ENCODE measurements around the gene SLITRK5. TPM values are rescaled to one million over a fixed set of nuclear protein-coding genes. Genes with fewer than 3 reads are reported as not detected.

Gene SLITRK5
- 0.05 TPM for total RNA-seq
- long read RNA-seq = 0 reads

DNA sequence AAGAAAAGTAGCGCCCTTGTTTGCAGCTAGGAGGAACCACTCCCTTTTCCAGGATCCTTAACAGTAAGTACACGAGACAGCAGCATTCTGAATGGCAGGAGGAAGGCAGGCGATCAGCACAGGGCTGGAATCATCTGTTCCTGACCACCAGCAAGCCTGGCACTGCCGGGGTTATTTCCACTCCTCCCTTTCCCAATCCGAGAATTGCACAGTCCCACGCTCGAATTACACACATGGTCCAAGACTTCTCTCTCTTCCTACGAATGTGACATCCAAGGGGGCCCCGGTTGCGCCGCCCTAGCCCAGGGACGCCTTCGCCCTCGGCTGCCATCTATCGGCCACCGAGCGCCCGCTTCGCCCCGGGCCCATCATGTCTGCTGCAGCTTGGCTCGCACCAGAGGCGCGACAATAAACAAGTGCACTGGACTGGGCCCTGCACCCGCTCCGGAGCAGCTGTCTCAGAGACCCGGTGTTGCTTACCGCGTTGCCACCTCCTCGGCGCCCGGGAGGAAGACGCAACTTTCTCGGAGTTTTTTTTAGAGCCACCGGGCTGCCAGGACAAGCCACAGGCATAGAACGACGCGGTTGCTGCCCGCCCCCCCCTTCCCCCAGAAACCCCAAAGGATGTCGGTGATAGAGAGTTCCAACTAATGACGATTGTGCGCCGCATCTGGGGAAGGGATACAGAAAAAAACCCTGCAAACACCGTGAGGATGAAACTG, at the start of gene SLITRK5:
TSS of gene SLITRK5 (plus strand) at position 341 of the 722 bp plus-strand sequence. CDS start 4,018 bp downstream, outside the sequence.
- intact Hi-C loops (cut with DNase I) = no loop called here
- ATAC-seq = peak; percentile 87

DNA sequence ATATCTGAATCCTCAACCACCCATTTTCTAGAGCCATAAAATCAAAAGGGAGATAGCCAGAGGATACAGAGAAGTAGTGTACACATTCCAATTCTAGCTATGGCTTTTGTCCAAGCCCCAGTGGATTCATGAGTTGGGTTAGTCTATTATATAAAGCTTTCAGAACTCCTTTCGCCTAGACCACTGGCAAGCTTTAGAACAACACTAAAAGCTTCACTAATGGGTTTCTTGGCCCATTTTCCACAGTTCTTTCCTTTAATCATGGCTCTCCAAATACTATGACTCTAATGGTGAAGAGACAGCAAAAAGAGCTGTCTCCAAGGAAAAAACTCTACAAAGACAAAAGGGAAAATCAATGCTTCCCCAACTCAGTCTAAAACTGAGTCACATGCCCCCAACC, 48.2 kb upstream of the SLITRK5 start:
- intact Hi-C loops (cut with DNase I) = no loop called here
- ATAC-seq = no peak

More for the DNA sequence above, at the start of gene SLITRK5:
- DNase-seq (ENCODE audit: missing footprints) = peak; percentile 81

GRCh38 chr13:87656306-87656705, 14.9 kb upstream of the SLITRK5 start:
- DNase-seq (ENCODE audit: missing footprints) = no peak
- intact Hi-C loops (cut with DNase I) = no loop called here
- ATAC-seq = no peak

More for the DNA sequence above, 48.2 kb upstream of the SLITRK5 start:
- DNase-seq (ENCODE audit: missing footprints) = no peak

- intact Hi-C loops (cut with DNase I) = no loop called here
- no peak for DNase-seq (ENCODE audit: missing footprints)
- ATAC-seq = no peak
These were observed 9.7 kb upstream of the SLITRK5 start for GRCh38 chr13:87661471-87661870.

- intact Hi-C loops (cut with DNase I) = no loop called here
- ATAC-seq (no peak), DNase-seq (ENCODE audit: missing footprints) (no peak)
These were observed 4.3 kb upstream of the SLITRK5 start for GRCh38 chr13:87666831-87667230.

- ATAC-seq = no peak
- intact Hi-C loops (cut with DNase I) = no loop called here
- no peak for DNase-seq (ENCODE audit: missing footprints)
These were observed 3.5 kb upstream of the SLITRK5 start for GRCh38 chr13:87667686-87668085.

- DNase-seq (ENCODE audit: missing footprints) (no peak), ATAC-seq (no peak)
- intact Hi-C loops (cut with DNase I) = no loop called here
These were observed 1.7 kb upstream of the SLITRK5 start for GRCh38 chr13:87669379-87669978.

DNA sequence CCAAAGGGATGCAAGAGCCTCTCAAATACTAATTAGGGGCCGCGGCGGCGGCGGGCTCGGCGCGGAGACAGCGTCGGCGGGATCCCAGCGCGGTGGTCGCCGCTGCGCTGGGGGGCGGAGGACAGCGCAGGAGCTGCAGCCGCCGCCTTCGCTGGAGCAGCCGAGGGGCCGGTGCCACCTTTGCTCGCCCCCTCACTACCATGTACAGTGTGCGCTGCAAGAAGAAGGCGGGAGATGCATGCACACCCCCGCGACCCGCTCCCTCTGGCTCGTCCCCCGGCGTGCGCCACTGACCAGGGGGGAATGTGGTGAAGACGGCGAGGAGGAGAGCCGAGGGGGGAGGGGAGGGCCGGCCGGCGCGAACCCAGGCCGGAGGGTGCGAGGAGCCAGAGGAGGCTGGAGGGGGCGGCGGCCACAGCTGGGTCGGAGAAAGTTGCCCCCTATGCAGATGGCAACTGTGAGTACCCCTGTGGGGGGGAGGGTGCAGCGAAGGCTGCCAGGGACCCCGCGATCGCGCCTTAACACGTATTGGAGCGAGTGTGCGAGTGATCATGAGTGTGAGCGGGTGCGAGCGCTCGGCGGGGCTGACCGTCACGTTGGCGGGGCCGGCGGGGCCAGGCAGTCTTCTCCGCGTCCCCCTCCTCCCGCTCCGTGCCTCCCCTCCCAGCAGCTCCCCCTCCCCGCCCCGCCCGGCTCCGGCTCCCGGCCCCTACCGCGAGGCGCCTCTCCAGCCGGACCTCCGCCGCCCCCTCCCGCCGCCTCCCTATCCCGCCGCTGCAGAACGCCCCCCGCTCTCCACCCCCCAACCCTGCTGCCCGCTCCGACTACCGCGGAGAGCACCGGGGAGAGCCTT, 808 bp downstream of the SLITRK5 start:
- ATAC-seq (peak; percentile 29), DNase-seq (ENCODE audit: missing footprints) (no peak)
- intact Hi-C loops (cut with DNase I) = no loop called here

DNA sequence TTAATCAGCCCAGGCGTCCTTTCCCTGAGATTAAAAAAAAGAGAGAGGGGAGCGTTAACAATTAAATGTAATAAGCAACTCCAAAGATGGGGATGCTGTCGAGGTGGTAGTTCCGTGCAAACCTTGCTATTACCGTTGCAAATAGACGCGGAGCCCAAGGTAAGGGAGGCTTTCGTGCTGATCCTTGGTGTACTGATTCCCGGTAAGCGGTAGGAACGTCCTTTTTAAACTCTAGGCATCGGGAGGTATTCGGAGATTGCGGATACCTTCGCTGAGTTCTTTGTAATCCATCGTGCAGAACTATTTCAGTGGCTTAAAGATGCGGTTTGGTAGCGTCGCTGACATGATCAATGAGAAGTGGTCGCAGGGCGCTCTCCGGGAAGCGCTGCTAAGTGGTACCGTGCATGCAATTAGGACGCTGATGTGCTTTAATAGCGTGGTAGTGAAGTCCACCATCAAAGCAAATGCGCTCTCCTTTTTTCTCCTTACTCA, 3.1 kb downstream of the SLITRK5 start:
- intact Hi-C loops (cut with DNase I) = no loop called here
- ATAC-seq (no peak), DNase-seq (ENCODE audit: missing footprints) (no peak)

DNA sequence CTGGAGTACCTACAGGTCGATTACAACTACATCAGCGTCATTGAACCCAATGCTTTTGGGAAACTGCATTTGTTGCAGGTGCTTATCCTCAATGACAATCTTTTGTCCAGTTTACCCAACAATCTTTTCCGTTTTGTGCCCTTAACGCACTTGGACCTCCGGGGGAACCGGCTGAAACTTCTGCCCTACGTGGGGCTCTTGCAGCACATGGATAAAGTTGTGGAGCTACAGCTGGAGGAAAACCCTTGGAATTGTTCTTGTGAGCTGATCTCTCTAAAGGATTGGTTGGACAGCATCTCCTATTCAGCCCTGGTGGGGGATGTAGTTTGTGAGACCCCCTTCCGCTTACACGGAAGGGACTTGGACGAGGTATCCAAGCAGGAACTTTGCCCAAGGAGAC, 4.7 kb downstream of the SLITRK5 start:
- intact Hi-C loops (cut with DNase I) = no loop called here
- no peak for DNase-seq (ENCODE audit: missing footprints)
- ATAC-seq = no peak

GRCh38 chr13:87676254-87677042, 5.3 kb downstream of the SLITRK5 start:
- no peak for DNase-seq (ENCODE audit: missing footprints)

DNA sequence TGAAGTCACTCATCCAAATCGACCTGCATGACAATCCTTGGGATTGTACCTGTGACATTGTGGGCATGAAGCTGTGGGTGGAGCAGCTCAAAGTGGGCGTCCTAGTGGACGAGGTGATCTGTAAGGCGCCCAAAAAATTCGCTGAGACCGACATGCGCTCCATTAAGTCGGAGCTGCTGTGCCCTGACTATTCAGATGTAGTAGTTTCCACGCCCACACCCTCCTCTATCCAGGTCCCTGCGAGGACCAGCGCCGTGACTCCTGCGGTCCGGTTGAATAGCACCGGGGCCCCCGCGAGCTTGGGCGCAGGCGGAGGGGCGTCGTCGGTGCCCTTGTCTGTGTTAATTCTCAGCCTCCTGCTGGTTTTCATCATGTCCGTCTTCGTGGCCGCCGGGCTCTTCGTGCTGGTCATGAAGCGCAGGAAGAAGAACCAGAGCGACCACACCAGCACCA, 5.9 kb downstream of the SLITRK5 start:
- DNase-seq (ENCODE audit: missing footprints) (no peak), ATAC-seq (no peak)
- intact Hi-C loops (cut with DNase I) = no loop called here

More at GRCh38 chr13:87676254-87677042, 5.3 kb downstream of the SLITRK5 start:
- intact Hi-C loops (cut with DNase I) = no loop called here
- no peak for ATAC-seq

DNA sequence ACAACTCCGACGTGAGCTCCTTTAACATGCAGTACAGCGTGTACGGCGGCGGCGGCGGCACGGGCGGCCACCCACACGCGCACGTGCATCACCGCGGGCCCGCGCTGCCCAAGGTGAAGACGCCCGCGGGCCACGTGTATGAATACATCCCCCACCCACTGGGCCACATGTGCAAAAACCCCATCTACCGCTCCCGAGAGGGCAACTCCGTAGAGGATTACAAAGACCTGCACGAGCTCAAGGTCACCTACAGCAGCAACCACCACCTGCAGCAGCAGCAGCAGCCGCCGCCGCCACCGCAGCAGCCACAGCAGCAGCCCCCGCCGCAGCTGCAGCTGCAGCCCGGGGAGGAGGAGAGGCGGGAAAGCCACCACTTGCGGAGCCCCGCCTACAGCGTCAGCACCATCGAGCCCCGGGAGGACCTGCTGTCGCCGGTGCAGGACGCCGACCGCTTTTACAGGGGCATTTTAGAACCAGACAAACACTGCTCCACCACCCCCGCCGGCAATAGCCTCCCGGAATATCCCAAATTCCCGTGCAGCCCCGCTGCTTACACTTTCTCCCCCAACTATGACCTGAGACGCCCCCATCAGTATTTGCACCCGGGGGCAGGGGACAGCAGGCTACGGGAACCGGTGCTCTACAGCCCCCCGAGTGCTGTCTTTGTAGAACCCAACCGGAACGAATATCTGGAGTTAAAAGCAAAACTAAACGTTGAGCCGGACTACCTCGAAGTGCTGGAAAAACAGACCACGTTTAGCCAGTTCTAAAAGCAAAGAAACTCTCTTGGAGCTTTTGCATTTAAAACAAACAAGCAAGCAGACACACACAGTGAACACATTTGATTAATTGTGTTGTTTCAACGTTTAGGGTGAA, 6.6 kb downstream of the SLITRK5 start:
- no peak for DNase-seq (ENCODE audit: missing footprints)
- intact Hi-C loops (cut with DNase I) = no loop called here
- ATAC-seq = no peak

GRCh38 chr13:87678372-87678752, 7.2 kb downstream of the SLITRK5 start:
- intact Hi-C loops (cut with DNase I) = no loop called here
- no peak for DNase-seq (ENCODE audit: missing footprints)
- no peak for ATAC-seq

- no peak for ATAC-seq
These were observed 9.1 kb downstream of the SLITRK5 start for GRCh38 chr13:87680298-87680697.

GRCh38 chr13:87684850-87685742, 13.9 kb downstream of the SLITRK5 start:
- no peak for ATAC-seq
- intact Hi-C loops (cut with DNase I) = no loop called here
- no peak for DNase-seq (ENCODE audit: missing footprints)

More at GRCh38 chr13:87680298-87680697, 9.1 kb downstream of the SLITRK5 start:
- no peak for DNase-seq (ENCODE audit: missing footprints)
- intact Hi-C loops (cut with DNase I) = no loop called here

GRCh38 chr13:87696458-87696857, 25.3 kb downstream of the SLITRK5 start:
- intact Hi-C loops (cut with DNase I) = no loop called here
- no peak for DNase-seq (ENCODE audit: missing footprints)
- no peak for ATAC-seq
